Subcutaneous adipose tissue (tissue), 4 donors: ENCODE measurements around the gene GJB4. TPM values are rescaled to one million over a fixed set of nuclear protein-coding genes. Genes with fewer than 3 reads are reported as not detected.

ENCODE experiments used
- total RNA-seq, 4 donors: library from RNA; depleted of rRNA; stranded (reverse); fragments of >200 nt; gene quantifications; one replicate each; pipeline ENCODE4 v1.1.0, GENCODE V29; 2016
- TF ChIP-seq, protein P1 (sequence below): fragments of 450-650 bp; IDR thresholded peaks from one replicate; pipeline ENCODE4 v1.5.1; 2016; ENCODE audit warnings: low read depth, mild to moderate bottlenecking, control low read depth, antibody characterized with exemption, moderate library complexity

Gene GJB4
- total RNA-seq, 4 donors from 2014 or later, result not detected

DNA sequence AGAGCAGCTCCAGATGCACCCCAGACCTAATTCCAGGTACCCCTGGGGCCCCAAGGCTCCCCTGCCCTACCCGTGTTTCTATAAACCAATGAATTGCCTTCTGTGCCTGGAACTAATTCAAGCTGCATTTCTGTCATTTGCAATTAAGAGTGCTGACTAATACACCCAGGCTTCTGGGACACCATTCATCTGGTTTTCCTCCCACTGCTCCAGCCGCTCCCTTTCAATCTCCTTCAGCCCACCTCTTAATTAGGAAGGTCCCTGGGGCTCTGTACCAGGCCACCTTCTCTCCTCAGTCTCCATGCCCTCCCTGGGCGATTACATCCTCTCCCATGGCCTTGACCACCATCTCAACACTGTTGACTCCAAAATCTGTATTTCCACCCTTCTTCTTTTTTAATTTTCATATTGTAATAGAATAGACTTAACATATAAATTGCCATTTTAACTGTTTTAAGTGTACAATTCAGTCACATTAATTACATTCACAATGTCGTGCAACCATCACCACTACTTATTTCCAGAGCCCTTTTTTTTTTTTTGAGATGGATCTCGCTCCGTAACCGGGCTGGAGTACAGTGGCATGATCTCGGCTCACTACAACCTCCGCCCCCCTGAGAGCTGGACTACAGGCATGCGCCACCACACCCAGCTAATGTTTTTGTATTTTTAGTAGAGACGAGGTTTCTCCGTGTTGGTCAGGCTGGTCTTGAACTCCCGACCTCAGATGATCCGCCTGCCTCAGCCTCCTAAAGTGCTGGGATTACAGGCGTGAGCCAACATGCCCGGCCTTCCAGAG lies 12.2 kb downstream of the GJB4 start:
- TF ChIP-seq, protein P1, sequence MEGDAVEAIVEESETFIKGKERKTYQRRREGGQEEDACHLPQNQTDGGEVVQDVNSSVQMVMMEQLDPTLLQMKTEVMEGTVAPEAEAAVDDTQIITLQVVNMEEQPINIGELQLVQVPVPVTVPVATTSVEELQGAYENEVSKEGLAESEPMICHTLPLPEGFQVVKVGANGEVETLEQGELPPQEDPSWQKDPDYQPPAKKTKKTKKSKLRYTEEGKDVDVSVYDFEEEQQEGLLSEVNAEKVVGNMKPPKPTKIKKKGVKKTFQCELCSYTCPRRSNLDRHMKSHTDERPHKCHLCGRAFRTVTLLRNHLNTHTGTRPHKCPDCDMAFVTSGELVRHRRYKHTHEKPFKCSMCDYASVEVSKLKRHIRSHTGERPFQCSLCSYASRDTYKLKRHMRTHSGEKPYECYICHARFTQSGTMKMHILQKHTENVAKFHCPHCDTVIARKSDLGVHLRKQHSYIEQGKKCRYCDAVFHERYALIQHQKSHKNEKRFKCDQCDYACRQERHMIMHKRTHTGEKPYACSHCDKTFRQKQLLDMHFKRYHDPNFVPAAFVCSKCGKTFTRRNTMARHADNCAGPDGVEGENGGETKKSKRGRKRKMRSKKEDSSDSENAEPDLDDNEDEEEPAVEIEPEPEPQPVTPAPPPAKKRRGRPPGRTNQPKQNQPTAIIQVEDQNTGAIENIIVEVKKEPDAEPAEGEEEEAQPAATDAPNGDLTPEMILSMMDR, result no peak

DNA sequence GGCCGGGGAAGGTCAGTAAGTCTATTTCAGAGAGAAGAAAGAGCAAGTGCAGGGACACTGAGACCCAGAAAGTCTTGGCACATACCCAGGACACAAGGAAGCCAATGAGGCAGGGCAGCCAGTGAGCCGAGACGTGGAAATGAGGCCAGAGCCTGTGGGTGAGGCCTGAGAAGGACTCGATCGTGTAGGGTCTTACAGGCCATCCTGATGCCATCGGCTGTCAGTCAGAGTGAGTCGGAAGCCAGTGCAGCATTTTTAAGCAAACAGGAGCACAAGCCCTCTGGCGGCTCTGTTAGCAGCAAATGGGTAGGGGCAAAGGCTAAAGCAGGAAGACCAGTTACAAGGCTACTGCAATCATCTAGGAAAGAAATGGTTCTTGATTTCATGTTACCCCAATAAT lies 15.4 kb downstream of the GJB4 start:
- TF ChIP-seq, protein P1, result no peak

DNA sequence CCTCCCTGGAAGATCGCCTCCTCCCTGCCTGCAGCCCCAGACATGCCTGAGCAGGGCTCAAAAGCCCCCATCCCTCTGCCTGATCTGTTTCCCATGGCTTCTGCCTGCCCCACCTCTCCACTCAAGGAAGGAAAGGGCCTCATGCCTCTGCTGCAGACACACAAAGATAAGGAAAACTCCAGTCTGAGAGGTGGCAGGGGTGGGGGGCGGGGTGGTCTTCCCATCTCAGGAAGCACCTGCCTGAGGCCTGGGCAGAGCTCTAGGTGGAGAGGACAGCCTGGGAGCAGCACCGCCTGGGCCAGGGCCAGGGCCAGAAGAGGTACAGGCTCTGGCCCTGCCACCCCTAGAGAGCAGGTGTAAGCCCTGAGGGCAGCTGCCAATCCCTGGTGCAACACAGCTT lies 17.4 kb downstream of the GJB4 start:
- TF ChIP-seq, protein P1, result no peak

DNA sequence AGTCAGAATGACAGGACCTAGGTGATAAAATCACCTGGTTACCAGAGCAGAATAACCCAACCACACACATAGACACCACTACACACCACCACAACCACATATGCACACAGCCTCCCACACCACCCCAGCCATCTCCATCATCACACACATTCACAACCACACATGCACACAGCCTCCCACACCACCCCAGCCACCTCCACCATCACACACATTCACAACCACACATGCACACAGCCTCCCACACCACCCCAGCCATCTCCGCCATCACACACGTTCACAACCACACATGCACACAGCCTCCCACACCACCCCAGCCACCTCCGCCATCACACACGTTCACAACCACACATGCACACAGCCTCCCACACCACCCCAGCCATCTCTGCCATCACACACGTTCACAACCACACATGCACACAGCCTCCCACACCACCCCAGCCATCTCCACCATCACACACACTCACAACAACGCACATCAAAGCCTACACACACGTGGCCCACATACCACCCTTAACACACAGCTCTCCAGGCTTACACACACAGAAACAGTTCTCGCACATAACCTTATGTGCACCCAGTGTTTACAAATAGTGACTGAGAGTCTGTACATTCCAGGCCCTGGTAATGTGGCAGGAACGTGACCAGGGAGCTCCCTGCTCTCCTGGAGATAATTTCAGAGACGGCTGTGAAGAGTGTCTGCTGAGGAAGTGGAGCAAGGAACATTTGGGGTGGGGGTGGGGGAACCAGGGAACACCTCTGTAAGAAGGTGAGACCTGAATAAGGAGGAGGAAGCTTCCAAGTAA lies 18.2 kb downstream of the GJB4 start:
- TF ChIP-seq, protein P1, result no peak

DNA sequence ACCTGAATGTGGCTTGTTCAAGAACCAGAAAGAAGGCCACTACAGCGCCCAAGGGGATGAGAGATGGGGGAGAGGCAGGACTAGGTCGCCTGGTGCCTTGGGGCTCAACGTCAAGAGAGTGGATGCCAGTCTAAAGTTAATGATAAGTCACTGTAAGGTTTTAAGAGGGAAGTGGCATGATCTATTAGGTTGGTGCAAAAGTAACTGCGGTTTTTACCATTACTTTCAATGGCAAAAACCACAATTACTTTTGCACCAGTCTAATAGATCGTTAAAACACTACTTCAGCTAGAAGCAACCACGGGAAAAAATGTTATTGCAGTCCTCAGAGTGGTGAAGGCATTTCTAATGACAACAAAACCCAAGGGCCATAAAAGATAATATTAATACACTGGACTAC lies 18.8 kb downstream of the GJB4 start:
- TF ChIP-seq, protein P1, result no peak

DNA sequence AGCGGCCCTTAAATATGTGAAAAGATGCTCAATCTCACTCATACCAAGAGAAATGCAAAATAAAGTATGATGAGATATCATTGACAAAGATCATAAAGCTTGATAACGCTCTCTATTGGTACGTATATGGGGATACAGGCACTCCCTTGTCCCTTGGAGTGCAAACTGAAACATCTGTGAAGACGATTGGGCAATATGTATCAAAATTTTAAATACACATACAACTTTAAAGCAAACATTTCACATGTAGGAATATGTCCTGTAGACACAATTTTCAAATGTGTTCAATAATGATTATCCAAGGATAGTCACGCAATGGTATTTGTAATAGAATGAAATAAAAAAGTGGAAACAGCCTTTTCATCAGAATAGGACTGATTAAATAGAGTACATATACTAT lies 19.5 kb downstream of the GJB4 start:
- TF ChIP-seq, protein P1, result no peak

DNA sequence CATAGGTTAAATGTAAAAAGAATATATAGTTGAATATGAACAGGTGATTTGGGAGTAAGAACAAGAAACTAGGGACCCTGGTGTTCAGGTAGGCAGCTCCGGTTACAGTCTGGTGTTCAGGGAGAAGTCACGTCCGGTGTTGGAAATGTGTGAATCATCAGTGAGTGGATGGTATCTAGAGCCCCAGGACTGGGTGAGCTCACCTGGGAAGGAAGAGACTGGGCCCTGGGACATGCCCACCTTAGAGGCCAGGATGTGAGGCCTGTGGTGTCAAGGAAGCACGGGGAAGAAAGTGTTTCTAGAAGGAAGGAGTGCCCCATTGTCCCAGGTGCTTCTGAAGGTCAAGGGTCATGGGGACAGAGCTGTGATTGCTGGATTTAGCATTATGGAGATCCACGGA lies 20.0 kb downstream of the GJB4 start:
- TF ChIP-seq, protein P1, result no peak
